GM21619 (cell line): Measurements from ENCODE around the gene SPRR4.
A peak's percentile ranks its signal among the peaks of the same experiment; 100 is the strongest.

Source experiments
- ATAC-seq: cut with Tn5 transposase; IDR thresholded peaks from one replicate; pipeline ENCODE4 v1.9.1; 2021; ENCODE audit not compliant: unreplicated experiment

Gene SPRR4

DNA sequence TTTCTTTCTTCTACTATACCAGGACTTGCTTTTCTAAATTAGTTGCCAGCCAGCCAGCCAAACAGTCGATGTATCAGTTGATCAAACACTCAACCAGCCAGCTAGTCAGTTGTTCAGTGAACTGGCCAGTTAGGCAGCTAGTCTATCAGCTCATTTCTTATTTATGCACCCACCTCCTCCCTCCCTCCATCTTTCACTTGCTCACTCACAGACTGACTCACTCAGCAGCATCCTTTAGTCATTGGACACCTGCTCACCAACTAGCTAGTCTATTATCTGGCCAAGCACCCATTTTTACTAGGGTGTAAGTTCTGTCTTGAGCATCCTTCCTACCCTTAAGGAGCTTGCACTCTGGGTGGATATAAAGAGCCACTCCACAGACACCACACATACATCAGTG, 5.9 kb upstream of the SPRR4 start:
- no peak for ATAC-seq

DNA sequence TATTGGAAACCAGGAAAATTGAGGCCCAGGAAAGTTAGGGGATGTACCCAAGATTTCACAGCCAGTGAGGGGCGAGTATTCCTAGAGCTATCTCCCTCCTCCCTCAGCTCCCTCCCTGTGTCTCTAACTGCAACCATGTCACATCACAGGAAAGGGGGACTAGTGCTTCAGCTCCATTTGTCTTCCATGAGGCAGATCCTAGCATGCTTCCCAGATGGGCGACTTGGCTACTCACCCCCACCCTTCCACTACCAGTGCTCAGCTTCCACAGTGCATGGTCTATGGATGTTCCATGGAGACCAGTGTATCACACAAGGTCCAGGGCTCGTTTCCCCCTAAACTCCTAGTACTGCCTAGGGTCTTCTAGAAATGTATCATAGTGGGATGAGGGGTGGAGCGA, 4.6 kb upstream of the SPRR4 start:
- ATAC-seq, result no peak

GRCh38 chr1:152967201-152967600, 3.2 kb upstream of the SPRR4 start:
- ATAC-seq, result no peak

- ATAC-seq, result peak; percentile 85
These were observed 2.2 kb upstream of the SPRR4 start for GRCh38 chr1:152968248-152968647.

DNA sequence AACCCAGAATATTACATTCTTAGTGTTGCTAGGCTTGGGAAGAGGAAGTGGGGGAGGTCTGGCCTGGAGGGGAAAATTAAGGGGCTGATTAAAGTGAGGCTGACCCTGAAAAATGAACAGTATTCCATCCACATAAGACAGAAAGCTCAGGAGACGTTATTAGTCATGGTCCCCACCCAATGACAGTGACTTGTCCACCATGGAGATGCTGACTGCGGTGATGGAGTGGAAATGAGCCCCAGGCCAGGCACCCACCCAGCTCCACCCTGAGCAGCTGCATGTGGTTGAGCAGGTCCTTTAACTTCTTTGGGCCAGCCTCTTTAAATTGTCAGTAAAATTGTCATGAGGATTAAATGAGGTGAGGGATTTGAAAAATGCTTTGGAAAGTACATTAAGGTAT, 1.4 kb upstream of the SPRR4 start:
- ATAC-seq, result no peak

DNA sequence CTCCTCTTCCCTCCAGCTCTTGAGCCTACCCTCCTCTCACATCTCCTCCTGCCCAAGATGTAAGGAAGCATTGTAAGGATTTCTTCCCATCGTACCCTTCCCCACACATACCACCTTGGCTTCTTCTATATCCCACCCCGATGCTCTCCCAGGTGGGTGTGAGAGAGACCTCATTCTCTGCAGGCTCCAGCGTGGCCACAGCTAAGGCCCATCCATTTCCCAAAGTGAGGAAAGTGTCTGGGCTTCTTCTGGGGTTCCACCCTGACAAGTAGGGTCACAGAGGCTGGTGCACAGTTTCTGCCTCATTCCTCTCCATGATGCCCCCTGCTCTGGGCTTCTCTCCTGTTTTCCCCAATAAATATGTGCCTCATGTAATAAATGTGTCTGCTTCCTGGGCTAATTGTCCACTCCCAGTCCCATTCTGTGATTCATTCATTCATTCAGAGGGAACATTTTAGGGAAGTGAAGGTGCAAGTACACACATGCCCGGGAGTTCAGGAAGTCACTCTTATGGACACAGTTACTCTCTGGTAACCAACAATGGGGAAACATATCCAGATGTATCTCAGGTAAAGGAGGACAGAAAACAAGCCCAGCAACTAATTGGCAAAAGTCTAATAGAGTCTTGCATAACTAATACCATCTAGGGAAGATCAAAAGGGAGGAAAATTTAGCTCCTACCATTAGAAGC, 1.9 kb downstream of the SPRR4 start:
- no peak for ATAC-seq

DNA sequence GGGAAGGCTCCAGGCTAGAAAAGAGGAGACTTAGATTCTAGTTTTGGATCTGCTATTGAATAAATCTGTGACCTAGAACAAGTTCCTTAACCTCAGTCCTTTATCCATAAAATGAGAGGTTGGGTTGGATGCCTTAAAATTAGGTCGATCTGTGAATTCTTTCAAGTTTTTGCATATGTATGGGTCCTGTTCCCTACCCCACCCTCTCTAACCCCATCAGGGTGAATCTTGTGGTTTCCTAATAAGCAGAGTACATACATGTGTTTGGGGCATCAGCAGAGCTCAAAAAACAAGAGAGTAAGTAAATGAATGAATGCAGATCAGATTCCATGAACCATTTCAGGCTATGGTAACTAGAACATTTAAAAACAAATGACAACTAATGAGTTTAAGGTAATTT, 6.2 kb downstream of the SPRR4 start:
- ATAC-seq, result no peak

GRCh38 chr1:152977614-152978013, 7.2 kb downstream of the SPRR4 start:
- ATAC-seq, result no peak

DNA sequence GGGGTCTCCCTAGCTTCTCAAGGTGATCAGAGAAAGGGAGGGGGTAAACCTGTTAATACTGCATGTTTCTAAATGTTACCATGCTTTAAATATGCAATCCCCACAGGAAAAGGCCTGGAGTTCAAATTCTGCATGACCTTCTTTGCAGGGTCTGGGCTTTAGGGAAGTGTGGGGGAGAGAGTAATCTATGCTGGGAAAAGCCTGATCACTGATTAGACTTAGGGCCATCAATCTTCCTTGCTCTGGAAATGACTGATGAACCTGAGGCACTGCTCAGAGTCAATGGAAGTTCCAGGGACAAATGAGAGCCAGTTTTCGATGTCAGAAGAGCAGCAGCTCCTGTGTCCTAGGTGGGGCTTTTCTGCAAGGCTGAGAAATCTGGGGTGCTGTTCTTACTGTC, 10.2 kb downstream of the SPRR4 start:
- ATAC-seq, result no peak

DNA sequence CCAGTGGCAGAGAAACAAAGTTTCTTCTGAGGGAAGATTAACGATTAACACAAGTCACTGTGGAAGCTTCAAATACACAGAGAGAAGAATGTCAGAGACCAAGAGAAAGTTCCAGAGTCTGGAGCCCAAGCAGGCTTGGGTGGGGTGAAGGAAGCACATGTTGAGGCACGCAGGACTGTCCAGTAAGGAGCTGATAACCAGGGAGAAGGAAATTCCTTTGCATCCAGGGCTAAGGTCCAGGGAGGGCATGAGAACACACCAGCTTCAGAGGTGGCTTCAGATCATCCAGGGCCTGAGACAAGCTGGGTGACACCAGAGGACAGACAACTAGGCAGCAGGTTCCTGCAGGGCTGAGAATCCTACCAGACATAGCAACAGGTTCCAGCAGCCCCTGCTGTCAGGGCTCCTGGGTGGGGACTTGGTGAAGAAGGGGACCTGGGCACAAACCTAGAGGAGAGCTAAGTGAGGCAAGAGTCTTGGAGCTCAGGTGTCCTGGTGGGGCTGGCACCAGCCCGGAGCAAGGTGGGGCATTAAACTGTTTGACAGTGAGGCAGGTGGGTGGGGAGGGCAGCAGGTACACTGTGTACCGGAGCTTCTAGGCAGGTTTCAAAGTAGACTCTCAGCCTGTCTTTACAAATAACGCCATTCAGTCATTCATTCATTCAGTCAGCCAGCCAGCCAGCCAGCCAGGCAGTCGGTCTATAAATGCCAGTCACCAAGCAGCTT, 10.9 kb downstream of the SPRR4 start:
- ATAC-seq, result no peak

GRCh38 chr1:152982076-152982475, 11.6 kb downstream of the SPRR4 start:
- ATAC-seq, result no peak

DNA sequence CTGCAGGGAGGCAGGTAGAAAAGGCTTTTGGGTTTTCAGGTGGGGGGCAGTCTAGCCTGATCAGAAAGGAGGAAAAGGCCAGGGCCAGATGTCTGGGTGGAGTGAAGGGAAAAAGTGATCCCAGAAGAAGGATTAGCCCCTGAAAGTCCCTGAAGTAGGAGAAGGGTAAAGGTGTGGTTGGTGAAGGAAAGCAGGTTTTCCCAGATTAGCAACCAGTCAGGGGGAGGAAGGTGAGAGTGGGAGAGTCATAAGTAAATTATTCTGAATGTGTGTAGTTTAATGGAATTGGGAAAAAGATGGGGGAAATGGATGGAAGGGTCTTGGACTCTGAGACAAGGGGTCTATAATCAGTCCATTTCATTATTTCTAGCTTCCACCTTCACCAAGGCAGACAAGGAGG, 12.8 kb downstream of the SPRR4 start:
- no peak for ATAC-seq

- ATAC-seq, result no peak
These were observed 13.3 kb downstream of the SPRR4 start, which contains the start of gene SPRR1A for GRCh38 chr1:152983743-152984142. Gene SPRR1A, plus strand, starts transcription at chr1:152984081. Its CDS starts 1,150 bp downstream, at chr1:152985231.

DNA sequence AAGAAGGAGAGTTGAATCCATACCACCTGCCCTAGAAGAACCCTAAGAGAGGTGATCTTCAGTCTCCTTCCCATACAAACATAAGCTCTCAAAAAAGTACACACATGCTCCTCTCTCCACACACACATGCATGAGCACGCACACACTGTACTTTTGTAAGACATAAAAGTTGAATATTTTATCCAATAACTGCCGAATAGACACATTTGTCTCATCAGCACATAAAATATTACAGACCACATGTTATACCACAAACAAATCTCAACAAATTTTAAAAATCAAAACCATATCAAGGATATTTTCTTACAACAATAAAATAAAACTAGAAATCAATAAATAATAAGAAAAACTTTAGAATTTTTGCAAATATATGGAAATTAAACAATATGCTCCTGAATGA, 16.1 kb downstream of the SPRR4 start:
- ATAC-seq, result no peak

- ATAC-seq, result no peak
These were observed 22.7 kb downstream of the SPRR4 start for GRCh38 chr1:152993186-152993585.

DNA sequence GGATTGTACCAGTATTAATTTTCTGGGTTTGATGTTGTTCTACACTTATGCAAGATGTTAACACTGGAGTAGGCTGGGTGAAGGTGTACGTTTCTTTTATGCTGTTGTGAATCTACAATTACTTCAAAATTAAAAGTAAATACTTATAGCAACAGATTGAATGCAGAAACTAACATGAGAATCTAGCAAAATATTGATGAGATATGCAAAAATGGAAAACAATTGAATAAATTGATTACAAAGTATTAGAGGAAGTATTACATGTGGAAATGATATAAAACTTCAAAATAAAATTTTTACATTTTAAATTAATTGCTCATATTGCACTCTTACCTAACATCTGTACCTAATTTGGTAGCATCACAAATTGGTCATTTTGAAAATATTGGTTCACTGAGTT, 25.4 kb downstream of the SPRR4 start:
- no peak for ATAC-seq

GRCh38 chr1:152996633-152997400, 26.4 kb downstream of the SPRR4 start:
- no peak for ATAC-seq

GRCh38 chr1:152997901-152998300, 27.5 kb downstream of the SPRR4 start:
- no peak for ATAC-seq

- no peak for ATAC-seq
These were observed 28.0 kb downstream of the SPRR4 start for GRCh38 chr1:152998476-152998875.

DNA sequence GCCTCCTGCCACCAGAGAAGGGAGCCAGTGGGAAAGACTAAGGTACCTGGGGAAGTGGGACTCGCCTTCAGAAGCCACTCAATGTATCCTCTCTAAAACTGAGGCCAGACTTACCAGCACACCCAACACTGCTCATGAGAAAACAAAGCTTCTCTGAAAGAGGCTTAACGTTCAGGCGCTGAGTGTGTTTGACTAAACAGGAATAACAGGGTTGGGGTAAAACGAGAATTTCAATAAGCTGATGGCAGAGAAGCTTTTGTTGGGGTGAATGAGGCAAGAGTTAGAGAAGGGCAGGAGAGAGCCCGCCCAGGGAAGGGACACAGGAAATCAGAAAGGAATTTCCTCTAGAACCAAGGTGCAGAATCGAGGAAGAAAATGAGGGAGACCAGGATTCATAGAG, 29.4 kb downstream of the SPRR4 start:
- ATAC-seq, result no peak

DNA sequence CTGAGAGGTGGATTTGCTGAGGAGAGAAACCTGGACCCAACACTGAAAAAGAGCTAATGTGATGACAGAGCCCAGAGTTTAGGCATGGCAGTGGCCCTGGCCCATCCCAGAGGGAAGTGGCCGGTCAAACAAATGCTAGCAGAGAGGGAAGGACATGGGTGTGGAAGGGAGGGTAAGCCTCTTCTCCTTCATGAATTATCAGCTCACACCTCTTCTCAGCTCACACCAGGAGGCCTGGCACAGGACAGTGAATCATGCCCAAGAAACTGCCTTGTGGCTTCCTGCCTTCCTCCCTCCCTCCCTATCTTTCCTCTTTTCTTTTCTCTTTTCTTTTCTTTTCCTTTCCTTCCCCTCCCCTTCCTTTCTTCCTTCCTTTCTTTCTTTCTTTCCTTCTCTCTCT, 29.8 kb downstream of the SPRR4 start:
- no peak for ATAC-seq

GRCh38 chr1:153001382-153001781, 30.9 kb downstream of the SPRR4 start, which contains the start of gene SPRR3:
Gene SPRR3, plus strand, starts transcription at chr1:153001749. Its CDS starts 1,272 bp downstream, at chr1:153003021.
- no peak for ATAC-seq
